GM12878 (cell line): ENCODE data around the gene ARHGDIA. TPM values are rescaled to one million over a fixed set of nuclear protein-coding genes. Genes with fewer than 3 reads are reported as not detected.

Experiments
- ATAC-seq: fragments of 200-7000 bp; cut with Tn5 transposase; 3 replicates; pipeline ENCODE4 v1.9.1; 2020; ENCODE audit warnings: mild to moderate bottlenecking, moderate library complexity
- BruUV-seq: library from RNA; stranded (reverse); fragments of 400-500 nt; replicated peaks from 2 replicates; lab custom pipeline; 2021; lab: Mats Ljungman, UMichigan
- CTCF ChIA-PET: fragments of 300-600 bp; sonication (Branson Sonifier 250); formaldehyde crosslinking; extraction: SDS; loops from one replicate; lab custom pipeline; 2021; ENCODE audit warnings: inconsistent platforms; lab: Yijun Ruan, JAX
- POLR2A ChIA-PET: fragments of 350-600 bp; formaldehyde crosslinking; extraction: SDS; loops from one replicate; lab custom pipeline; 2021; ENCODE audit warnings: inconsistent platforms; lab: Charles Lee
- RAD21 ChIA-PET: fragments of 300-600 bp; sonication (Branson Sonifier 250); formaldehyde crosslinking; loops from one replicate; lab custom pipeline; 2023; ENCODE audit warnings: antibody characterized with exemption; ENCODE audit not compliant: unreplicated experiment; lab: Charles Lee
- SMC1A ChIA-PET: fragments of 300-600 bp; sonication (Branson Sonifier 250); formaldehyde crosslinking; loops from one replicate; lab custom pipeline; 2023; ENCODE audit not compliant: unreplicated experiment, uncharacterized antibody; lab: Charles Lee
- DNase-seq: peaks from one replicate; pipeline ENCODE4 v3.0.0-alpha.2; 2011; ENCODE audit warnings: low read depth, low spot score
- FAIRE-seq: peaks from 3 replicates; lab custom pipeline; 2011; peaks lifted over from hg19 to GRCh38; lab: Jason Lieb, UNC
- H2AFZ ChIP-seq: 2 replicates; pipeline ENCODE4 v1.6.0; 2011; ENCODE audit warnings: low read depth, low read length, control low read depth; ENCODE audit not compliant: control insufficient read depth
- H3K27ac ChIP-seq: 2 replicates; pipeline ENCODE4 v1.5.1; 2011; ENCODE audit warnings: control low read depth; ENCODE audit not compliant: control insufficient read depth, insufficient read depth
- H3K27me3 ChIP-seq, 2 experiments: replicated peaks in 1 of 2; 2 replicates each; pipeline versions ENCODE4 v1.6.0 to v1.6.1; 2011; ENCODE audit warnings: low read length in 1 of 2; ENCODE audit not compliant: control insufficient read depth in 2 of 2, insufficient read depth in 2 of 2
- H3K36me3 ChIP-seq, 2 experiments: 2 replicates each; pipeline ENCODE4 v1.5.1; 2011; ENCODE audit warnings: low read length in 1 of 2; ENCODE audit not compliant: control insufficient read depth in 2 of 2, insufficient read depth in 2 of 2
- H3K4me1 ChIP-seq: 2 replicates; pipeline ENCODE4 v1.6.1; 2011; ENCODE audit warnings: mild to moderate bottlenecking, low read length, moderate library complexity, mixed read lengths; ENCODE audit not compliant: control insufficient read depth, insufficient read depth
- H3K4me2 ChIP-seq: 2 replicates; pipeline ENCODE4 v1.6.0; 2011; ENCODE audit warnings: control low read depth; ENCODE audit not compliant: control insufficient read depth, insufficient read depth
- H3K4me3 ChIP-seq: fragments of 200-600 bp; sonication (generic); 2 replicates; pipeline ENCODE4 v1.5.1; 2016
- H3K79me2 ChIP-seq: 2 replicates; pipeline ENCODE4 v1.6.0; 2011; ENCODE audit warnings: low read length; ENCODE audit not compliant: control insufficient read depth, insufficient read depth
- H3K9ac ChIP-seq: 2 replicates; pipeline ENCODE4 v1.8.0; 2011; ENCODE audit warnings: low read length, control low read depth, mixed read lengths; ENCODE audit not compliant: control insufficient read depth, insufficient read depth
- H3K9me3 ChIP-seq: replicated peaks from 3 replicates; pipeline ENCODE4 v1.5.1; 2011; ENCODE audit warnings: mild to moderate bottlenecking, low read length; ENCODE audit not compliant: control insufficient read depth, insufficient read depth
- H4K20me1 ChIP-seq: 2 replicates; pipeline ENCODE4 v1.6.0; 2011; ENCODE audit not compliant: control insufficient read depth, insufficient read depth
- POLR2A ChIP-seq: IDR thresholded peaks from 2 replicates; pipeline ENCODE4 v1.6.1; 2011; ENCODE audit warnings: low read depth, mild to moderate bottlenecking, low read length
- TBL1XR1 ChIP-seq: IDR thresholded peaks from 2 replicates; pipeline ENCODE4 v1.6.1; 2012; ENCODE audit warnings: low read depth, low read length, improper control_type of control experiment
- YBX1 ChIP-seq: fragments of 450-650 bp; IDR thresholded peaks from 2 replicates; pipeline ENCODE4 v1.6.1; 2016; ENCODE audit warnings: antibody characterized with exemption
- WGBS: methylation state at CpG from one replicate; pipeline ENCODE4 v1.1.6; 2016; ENCODE audit warnings: low lambda C conversion rate; ENCODE audit not compliant: insufficient replicate concordance, insufficient coverage; ENCODE audit errors: missing lambda C conversion rate; 5-methylcytosine and 5-hydroxymethylcytosine counted together
- in situ Hi-C: fragments of 300-500 bp; cut with MboI; formaldehyde crosslinking; loops from 9 replicates; pipeline ENCODE4 v1.14.3; 2018; ENCODE audit warnings: mixed read lengths
- intact Hi-C: fragments of 100-400 bp; cut with micrococcal nuclease; formaldehyde crosslinking; loops from one replicate; pipeline ENCODE4 v1.14.2; 2022; ENCODE audit not compliant: unreplicated experiment
- polyA plus RNA-seq, 11 experiments: library from polyadenylated mRNA; depleted of rRNA in 4 of 11; unstranded in 6 of 11; stranded (reverse) in 5 of 11; fragments of >200 nt; fragmentation: Nextera tagmentation in 4 of 11; fragmentation: Illumina TruSeq in 1 of 11; extraction: Ambion mirVana in 4 of 11; extraction: Trizol in 1 of 11; gene quantifications; 1 replicate in 1 of 11; 2 replicates in 10 of 11; pipeline versions ENCODE4 v1.2.1 to v1.2.3, GENCODE V29; 2011 to 2016; ENCODE audit warnings: inconsistent platforms in 2 of 11, missing spikeins in 2 of 11, low read depth in 1 of 11
- total RNA-seq, 4 experiments: library from RNA; depleted of rRNA in 3 of 4; stranded (reverse); fragments of >200 nt in 3 of 4; fragmentation: Illumina TruSeq in 1 of 4; extraction: Trizol in 1 of 4; gene quantifications; 2 replicates each; pipeline versions ENCODE4 v1.2.1 to v1.2.3, GENCODE V29; 2013 to 2021

ARHGDIA gene
- total and polyA plus RNA-seq, 10 of the 15 experiments (the other 5 are each of a cell fraction or from before 2014, with no cell fraction given): 17.9 to 552 (median 169) TPM

DNA sequence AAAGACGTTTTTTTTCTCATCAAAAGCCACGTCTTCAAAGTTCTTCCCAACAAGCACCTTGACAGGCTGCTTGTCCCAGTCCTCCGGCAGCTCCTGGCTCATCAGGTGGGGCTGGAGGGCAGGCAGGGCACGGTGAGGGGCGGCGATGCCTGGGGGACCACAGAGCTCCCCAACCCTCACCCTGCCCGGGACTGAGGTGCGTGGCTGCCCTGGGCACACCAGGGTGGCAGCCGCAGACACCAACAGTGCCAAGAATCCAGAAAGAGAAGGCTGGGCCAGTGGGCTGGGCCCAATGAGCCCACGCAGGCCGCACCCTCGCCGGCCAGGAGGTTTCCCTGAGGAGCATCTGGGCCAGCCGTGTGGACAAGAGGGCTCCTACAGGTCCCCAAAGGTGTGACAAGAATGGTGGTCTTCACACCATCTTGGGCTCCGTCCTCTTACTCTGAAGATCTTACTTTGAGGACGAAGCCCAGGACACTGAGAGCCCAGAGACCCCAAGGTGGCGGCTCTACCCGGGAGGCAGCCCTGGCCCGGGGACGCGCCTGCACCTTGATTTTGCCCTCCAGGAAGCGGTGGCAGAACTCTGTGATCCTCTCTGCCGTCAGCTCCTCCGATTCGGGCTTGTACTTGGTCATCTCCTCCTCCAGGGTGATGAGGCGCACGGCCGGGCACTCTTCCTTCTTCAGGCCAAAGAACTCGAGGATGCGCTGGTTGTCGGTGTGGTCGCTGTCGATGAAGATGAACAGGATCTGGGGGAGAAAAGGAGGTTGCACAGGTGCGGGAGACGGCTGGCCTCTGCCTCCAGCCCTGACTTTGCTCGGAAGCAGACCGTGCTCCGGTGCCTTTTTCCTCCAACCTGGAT, 25.0 kb downstream of the ARHGDIA start:
- Histone ChIP-seq H3K27ac (no peak overlapping the region), H3K4me3 (no peak overlapping the region), H3K9ac (no peak overlapping the region), H3K79me2 (no peaks in the 10 kb centered on the region), H3K4me2 (no peak overlapping the region), H2AFZ (no peak overlapping the region), H3K4me1 (no peaks in the 10 kb centered on the region), H4K20me1 (no peaks in the 10 kb centered on the region), H3K9me3 (no peaks in the 10 kb centered on the region), H3K27me3 (no peaks in the 10 kb centered on the region), H3K36me3 (peaks cover 33 to 40% of the 10 kb centered on the region in 2 experiments)
- RAD21 ChIA-PET: no interaction called here
- in situ Hi-C loops: no loop called here
- TF ChIP-seq YBX1 (no peak), POLR2A (peak; percentile 40)
- DNase-seq: no peak
- ATAC-seq: no peak
- WGBS: 91% methylated on average over 33 of the region's 38 CpGs
- FAIRE-seq: no peak
- CTCF ChIA-PET: no interaction called here
- POLR2A ChIA-PET: no interaction called here
- no TSS peak for BruUV-seq
- intact Hi-C loops: no loop called here
- SMC1A ChIA-PET: no interaction called here

- Histone ChIP-seq H4K20me1 (no peaks in the 10 kb centered on the region), H3K79me2 (no peaks in the 10 kb centered on the region), H3K36me3 (peaks cover 33 to 40% of the 10 kb centered on the region in 2 experiments), H3K9ac (no peak overlapping the region), H2AFZ (no peak overlapping the region), H3K4me1 (no peaks in the 10 kb centered on the region), H3K4me3 (no peak overlapping the region), H3K9me3 (no peaks in the 10 kb centered on the region), H3K27me3 (no peaks in the 10 kb centered on the region), H3K4me2 (no peak overlapping the region), H3K27ac (no peak overlapping the region)
- POLR2A ChIA-PET: no interaction called here
- WGBS: 93% methylated on average over 13 of the region's 13 CpGs
- BruUV-seq: no TSS peak
- intact Hi-C loops: no loop called here
- CTCF ChIA-PET: interaction anchor here (0.6 kb wide), 1 partner anchor 11 kb away, joined by 3 read pairs; no protein-coding TSS in a partner anchor
- SMC1A ChIA-PET: no interaction called here
- FAIRE-seq (no peak), ATAC-seq (no peak), DNase-seq (no peak)
- no peak for TF ChIP-seq TBL1XR1
- 0 out of 2 replicates have a peak, but pooled peaks have one; percentile 43 for TF ChIP-seq POLR2A
- in situ Hi-C loops: no loop called here
- RAD21 ChIA-PET: no interaction called here
Measured at GRCh38 chr17:81845361-81845760, 25.8 kb downstream of the ARHGDIA start.
